ENCODE results near the gene FAM90A26.
"Not testable (repeated sequence)": the region's sequence is repeated elsewhere in the genome, so short reads cannot be mapped to it uniquely, and the experiment has no call there.

Gene FAM90A26

GRCh38 chr4:9160046-9160445 lies 10.2 kb upstream of the FAM90A26 start:
- not testable (repeated sequence) for DNase-seq

GRCh38 chr4:9165990-9166389 lies 4.2 kb upstream of the FAM90A26 start:
- not testable (repeated sequence) for DNase-seq

- not testable (repeated sequence) for DNase-seq
Measured at GRCh38 chr4:9210357-9210756, 40.1 kb downstream of the FAM90A26 start, which contains the start of gene USP17L10. Gene USP17L10, plus strand, starts transcription at chr4:9210657. Its CDS starts 0 bp downstream, at chr4:9210657.

- DNase-seq: not testable (repeated sequence)
Measured at GRCh38 chr4:9214701-9215100, 44.5 kb downstream of the FAM90A26 start.

- not testable (repeated sequence) for DNase-seq
Measured at GRCh38 chr4:9215105-9215504, 44.9 kb downstream of the FAM90A26 start, which contains the start of gene USP17L11. Gene USP17L11, plus strand, starts transcription at chr4:9215405. Its CDS starts 0 bp downstream, at chr4:9215405.

GRCh38 chr4:9219852-9220251 lies 49.6 kb downstream of the FAM90A26 start, which contains the start of gene USP17L12:
Gene USP17L12, plus strand, starts transcription at chr4:9220152. Its CDS starts 0 bp downstream, at chr4:9220152.
- DNase-seq: not testable (repeated sequence)

GRCh38 chr4:9224596-9224995 lies 54.4 kb downstream of the FAM90A26 start, which contains the start of gene USP17L13:
Gene USP17L13, plus strand, starts transcription at chr4:9224896. Its CDS starts 0 bp downstream, at chr4:9224896.
- not testable (repeated sequence) for DNase-seq

Data from inflammatory macrophage (primary cell).